ENCODE measurements around the gene DHRS9. TPM values are rescaled to one million over a fixed set of nuclear protein-coding genes. Genes with fewer than 3 reads are reported as not detected.

DHRS9 gene
- total RNA-seq, 1 donor from 2014 or later, result not detected

GRCh38 chr2:169112841-169113240 lies 43.5 kb downstream of the DHRS9 start:
- Histone ChIP-seq H3K9me3 (no peaks in the 10 kb centered on the region), H3K36me3 (no peaks in the 10 kb centered on the region), H3K4me1 (peaks cover 11% of the 10 kb centered on the region), H3K27ac (no peak overlapping the region), H3K4me3 (no peak overlapping the region), H3K27me3 (no peaks in the 10 kb centered on the region)
- TF ChIP-seq POLR2A (IDR thresholded peaks at IDR 0.05) (no peak), POLR2AphosphoS5 (IDR thresholded peaks at IDR 0.05; ENCODE audit: insufficient read depth in 1 of 2, low read depth in 1 of 2) (no peak)
- TF ChIP-seq, protein P1, sequence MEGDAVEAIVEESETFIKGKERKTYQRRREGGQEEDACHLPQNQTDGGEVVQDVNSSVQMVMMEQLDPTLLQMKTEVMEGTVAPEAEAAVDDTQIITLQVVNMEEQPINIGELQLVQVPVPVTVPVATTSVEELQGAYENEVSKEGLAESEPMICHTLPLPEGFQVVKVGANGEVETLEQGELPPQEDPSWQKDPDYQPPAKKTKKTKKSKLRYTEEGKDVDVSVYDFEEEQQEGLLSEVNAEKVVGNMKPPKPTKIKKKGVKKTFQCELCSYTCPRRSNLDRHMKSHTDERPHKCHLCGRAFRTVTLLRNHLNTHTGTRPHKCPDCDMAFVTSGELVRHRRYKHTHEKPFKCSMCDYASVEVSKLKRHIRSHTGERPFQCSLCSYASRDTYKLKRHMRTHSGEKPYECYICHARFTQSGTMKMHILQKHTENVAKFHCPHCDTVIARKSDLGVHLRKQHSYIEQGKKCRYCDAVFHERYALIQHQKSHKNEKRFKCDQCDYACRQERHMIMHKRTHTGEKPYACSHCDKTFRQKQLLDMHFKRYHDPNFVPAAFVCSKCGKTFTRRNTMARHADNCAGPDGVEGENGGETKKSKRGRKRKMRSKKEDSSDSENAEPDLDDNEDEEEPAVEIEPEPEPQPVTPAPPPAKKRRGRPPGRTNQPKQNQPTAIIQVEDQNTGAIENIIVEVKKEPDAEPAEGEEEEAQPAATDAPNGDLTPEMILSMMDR (IDR thresholded peaks at IDR 0.05), result no peak
- DNase-seq (ENCODE audit: extremely low spot score in 2 of 2), result no peak
- intact Hi-C loops (cut with DNase I), result no loop called here

DNA sequence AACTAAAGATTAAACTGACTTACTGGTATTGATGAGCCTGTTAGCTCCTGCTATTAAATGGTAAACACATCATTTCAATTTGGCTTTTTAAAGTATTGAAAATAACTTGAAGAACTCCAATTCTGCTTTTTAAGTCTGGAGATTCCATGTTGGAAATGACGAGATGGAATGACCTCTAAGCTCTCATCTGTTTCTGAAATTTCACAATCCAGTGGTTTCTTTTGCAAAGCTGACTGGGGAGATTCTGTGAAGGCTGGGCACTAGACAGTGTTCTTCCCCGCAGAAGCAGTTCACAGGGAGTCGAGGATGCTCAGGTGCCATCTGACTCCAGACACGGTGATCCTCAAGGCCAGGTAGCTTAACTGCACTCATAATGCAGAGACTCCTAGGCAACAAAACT lies 44.7 kb downstream of the DHRS9 start:
- Histone ChIP-seq H3K4me1 (peaks cover 11% of the 10 kb centered on the region), H3K9me3 (no peaks in the 10 kb centered on the region), H3K27me3 (no peaks in the 10 kb centered on the region), H3K27ac (no peak overlapping the region), H3K4me3 (no peak overlapping the region), H3K36me3 (no peaks in the 10 kb centered on the region)
- no peak for DNase-seq (ENCODE audit: extremely low spot score in 2 of 2)
- TF ChIP-seq POLR2AphosphoS5 (IDR thresholded peaks at IDR 0.05; ENCODE audit: insufficient read depth in 1 of 2, low read depth in 1 of 2) (no peak), POLR2A (IDR thresholded peaks at IDR 0.05) (no peak)
- TF ChIP-seq, protein P1 (IDR thresholded peaks at IDR 0.05), result no peak
- intact Hi-C loops (cut with DNase I), result no loop called here

DNA sequence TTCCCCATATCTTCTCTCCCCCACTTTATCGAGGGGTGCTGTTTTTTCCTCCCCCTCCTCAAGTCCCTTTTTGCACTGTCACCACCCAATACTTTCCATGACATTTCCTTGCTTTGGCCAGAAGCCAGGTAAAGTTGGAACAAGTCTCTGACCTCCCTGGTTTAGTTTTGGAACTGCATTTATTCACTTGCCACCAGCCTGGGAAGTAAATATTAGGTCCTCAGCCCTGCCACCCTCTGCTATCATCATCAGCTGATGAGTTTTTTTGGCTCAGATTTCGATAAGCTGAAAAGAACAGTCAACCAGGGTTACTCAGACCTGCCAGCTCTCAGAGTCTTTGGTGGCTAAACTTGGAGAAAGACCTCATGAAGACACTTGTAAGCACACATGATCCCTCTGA lies 47.0 kb downstream of the DHRS9 start:
- Histone ChIP-seq H3K36me3 (no peaks in the 10 kb centered on the region), H3K4me1 (no peaks in the 10 kb centered on the region), H3K27ac (no peak overlapping the region), H3K4me3 (no peak overlapping the region), H3K27me3 (no peaks in the 10 kb centered on the region), H3K9me3 (no peaks in the 10 kb centered on the region)
- no peak for DNase-seq (ENCODE audit: extremely low spot score in 2 of 2)
- intact Hi-C loops (cut with DNase I), result no loop called here
- TF ChIP-seq, protein P1 (IDR thresholded peaks at IDR 0.05), result no peak

- Histone ChIP-seq H3K4me1 (no peaks in the 10 kb centered on the region), H3K4me3 (no peak overlapping the region), H3K27ac (no peak overlapping the region), H3K36me3 (no peaks in the 10 kb centered on the region), H3K9me3 (no peaks in the 10 kb centered on the region), H3K27me3 (no peaks in the 10 kb centered on the region)
- no peak for DNase-seq (ENCODE audit: extremely low spot score in 2 of 2)
- TF ChIP-seq POLR2A (IDR thresholded peaks at IDR 0.05) (no peak), POLR2AphosphoS5 (IDR thresholded peaks at IDR 0.05; ENCODE audit: insufficient read depth in 1 of 2, low read depth in 1 of 2) (no peak)
- TF ChIP-seq, protein P1 (IDR thresholded peaks at IDR 0.05), result no peak
- intact Hi-C loops (cut with DNase I), result no loop called here
Measured at GRCh38 chr2:169116993-169117392, 47.6 kb downstream of the DHRS9 start.

DNA sequence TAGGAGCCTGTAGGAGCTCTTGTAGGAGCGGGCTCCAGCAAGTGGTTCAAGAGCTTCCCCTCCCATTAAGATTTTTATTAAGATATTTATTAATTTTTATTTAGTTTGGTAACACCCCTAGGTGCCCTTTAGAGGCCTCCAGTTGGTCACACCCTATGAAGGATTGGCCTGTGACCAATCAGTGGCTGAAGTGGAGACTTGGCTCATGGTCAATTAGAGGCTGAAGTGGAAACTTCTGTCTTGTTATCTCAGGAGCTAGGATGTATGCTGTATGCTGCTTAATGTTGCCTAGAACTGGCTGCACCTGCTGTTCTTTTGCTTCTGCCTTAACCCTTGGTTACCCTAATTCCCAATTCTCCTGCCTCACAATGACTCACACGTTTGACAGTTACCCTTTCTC lies 48.7 kb downstream of the DHRS9 start:
- no peaks in the 10 kb centered on the region for H3K27me3 ChIP-seq
- H3K36me3 ChIP-seq, result no peaks in the 10 kb centered on the region
- intact Hi-C loops (cut with DNase I), result no loop called here
- H3K4me3 ChIP-seq, result no peak overlapping the region
- H3K4me1 ChIP-seq, result no peaks in the 10 kb centered on the region
- H3K9me3 ChIP-seq, result no peaks in the 10 kb centered on the region
- no peak for TF ChIP-seq POLR2AphosphoS5 (IDR thresholded peaks at IDR 0.05; ENCODE audit: insufficient read depth in 1 of 2, low read depth in 1 of 2)
- TF ChIP-seq, protein P1 (IDR thresholded peaks at IDR 0.05), result no peak
- TF ChIP-seq POLR2A (IDR thresholded peaks at IDR 0.05), result no peak
- no peak overlapping the region for H3K27ac ChIP-seq
- no peak for DNase-seq (ENCODE audit: extremely low spot score in 2 of 2)
